ENCODE measurements around the gene RGR. TPM values are rescaled to one million over a fixed set of nuclear protein-coding genes. Genes with fewer than 3 reads are reported as not detected.

Gene RGR
- polyA plus RNA-seq, 5 donors = 0.27 to 1.3 TPM; not detected in 3

- DNase-seq = no peak
These were observed 22.9 kb upstream of the RGR start for GRCh38 chr10:84221916-84222315.

- DNase-seq = no peak
These were observed 20.3 kb upstream of the RGR start for GRCh38 chr10:84224411-84225028.

- no peak for DNase-seq
These were observed 19.3 kb upstream of the RGR start, which contains the start of gene LRIT2 for GRCh38 chr10:84225427-84226173. Gene LRIT2 (minus strand): TSS chr10:84225544. CDS start chr10:84225520, 24 bp downstream.

DNA sequence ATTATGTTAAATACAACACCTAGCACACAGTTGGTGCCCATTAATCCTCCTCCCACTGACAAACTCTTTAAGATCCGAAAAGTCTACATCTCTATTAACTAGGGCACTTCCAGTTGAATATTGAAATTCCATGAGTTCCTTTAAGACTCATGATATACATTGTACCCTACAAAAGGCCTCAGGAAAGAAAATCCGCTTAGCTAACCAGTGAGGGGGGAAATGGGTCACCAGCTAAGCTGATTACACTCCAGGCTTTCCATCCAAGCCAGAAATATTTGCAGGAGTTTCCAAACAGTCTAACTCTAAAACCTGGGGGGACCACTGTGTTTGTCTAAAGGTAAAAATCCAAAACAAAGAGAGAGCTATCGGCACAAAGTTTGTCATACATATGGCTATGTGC lies 18.2 kb upstream of the RGR start:
- no peak for DNase-seq

DNA sequence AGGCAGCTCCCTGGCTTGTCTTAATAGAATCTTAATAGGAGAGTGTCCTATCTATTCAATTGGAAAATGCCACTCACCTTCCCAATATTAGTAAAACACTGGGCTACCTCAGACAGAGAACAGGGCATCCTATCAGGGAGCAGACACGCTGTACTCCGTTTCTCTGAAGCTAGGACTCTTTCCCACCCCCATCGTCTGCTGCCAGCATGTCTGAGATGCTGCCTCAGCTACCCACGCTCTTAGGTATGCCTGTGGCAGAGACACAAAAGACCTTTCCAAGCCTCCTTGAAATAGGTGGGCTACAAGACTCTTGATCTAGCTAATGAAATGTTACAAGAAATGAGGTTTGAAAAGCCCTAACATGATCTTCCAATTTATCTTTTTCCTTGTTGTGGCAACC lies 17.0 kb upstream of the RGR start:
- no peak for DNase-seq

DNA sequence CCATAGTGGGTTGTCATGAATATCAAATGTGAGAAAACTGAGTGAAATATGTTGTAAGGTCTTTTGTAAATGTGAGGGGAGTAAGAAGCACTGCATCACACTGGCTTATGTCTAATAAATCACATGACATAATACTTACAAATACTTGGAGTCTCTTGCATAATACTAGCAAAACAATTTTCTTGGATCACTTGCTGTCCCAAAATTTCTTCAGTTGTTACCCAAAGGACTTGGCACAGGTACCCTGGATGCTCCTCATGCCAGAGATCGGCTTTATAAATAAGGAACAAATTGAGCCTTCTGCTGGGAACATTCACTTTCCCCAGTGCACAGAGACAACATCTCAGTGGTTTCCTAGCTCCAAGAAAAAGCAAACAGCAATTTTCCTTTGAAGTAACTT lies 14.5 kb upstream of the RGR start:
- no peak for DNase-seq

DNA sequence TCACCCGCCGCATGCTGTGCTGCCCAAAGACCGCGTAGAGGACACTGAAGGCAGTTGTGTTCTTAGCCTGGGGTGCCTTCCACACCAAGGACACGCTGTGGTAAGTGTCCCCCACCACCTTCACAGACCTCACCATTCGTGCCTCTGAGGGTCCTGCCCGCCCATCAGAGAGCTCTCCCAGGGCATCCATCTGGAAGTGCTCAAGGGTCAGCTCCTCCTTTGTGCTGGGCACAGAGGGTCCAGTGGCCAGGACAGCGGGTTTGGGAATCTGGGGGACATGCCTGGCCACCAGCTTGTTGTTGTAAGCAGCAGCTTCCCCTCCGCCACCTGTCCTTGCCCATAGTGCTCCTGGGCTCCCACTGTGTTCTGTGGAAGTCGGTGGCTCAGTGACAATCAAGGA lies 12.5 kb upstream of the RGR start:
- no peak for DNase-seq

- DNase-seq = no peak
These were observed 10.9 kb upstream of the RGR start for GRCh38 chr10:84233940-84234339.

DNA sequence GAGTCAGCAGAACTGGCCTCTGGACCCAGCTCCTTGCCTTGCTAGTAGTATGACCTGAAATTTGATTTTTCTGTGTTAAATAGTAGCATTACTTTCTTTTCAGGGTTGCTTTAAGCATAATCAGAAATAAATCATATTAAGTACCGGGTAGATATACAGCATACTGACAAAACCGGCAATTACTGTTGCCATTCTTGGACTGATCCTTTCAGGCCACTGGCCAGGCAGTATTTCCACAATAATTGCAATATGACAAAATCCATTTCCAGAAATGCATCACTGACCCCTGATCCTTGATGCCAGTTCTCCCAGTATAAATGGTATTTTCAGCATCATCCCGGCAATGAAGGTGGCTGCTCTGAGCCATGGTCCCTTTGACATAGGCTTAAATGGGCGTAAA lies 10.4 kb upstream of the RGR start:
- DNase-seq = no peak

DNA sequence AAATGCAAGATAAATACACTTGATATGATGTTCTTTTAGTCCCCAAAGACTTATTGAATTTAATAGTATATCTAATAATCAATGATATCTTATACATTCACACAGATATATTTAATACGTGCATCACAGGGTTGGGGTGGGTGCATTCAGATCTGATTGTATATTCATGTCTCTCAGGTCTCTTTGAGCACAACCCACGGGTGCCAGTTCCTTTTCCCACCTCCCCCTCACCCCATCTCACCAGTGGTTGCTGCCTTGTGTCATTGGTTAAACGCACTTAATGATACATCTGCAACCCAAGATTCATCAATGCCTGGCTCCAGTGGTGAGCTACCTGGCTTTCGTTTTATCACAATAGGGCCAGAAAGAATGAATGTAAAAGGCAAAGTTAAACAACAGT lies 9.8 kb upstream of the RGR start:
- DNase-seq = no peak

- DNase-seq = no peak
These were observed 8.1 kb upstream of the RGR start for GRCh38 chr10:84236807-84237198.

DNA sequence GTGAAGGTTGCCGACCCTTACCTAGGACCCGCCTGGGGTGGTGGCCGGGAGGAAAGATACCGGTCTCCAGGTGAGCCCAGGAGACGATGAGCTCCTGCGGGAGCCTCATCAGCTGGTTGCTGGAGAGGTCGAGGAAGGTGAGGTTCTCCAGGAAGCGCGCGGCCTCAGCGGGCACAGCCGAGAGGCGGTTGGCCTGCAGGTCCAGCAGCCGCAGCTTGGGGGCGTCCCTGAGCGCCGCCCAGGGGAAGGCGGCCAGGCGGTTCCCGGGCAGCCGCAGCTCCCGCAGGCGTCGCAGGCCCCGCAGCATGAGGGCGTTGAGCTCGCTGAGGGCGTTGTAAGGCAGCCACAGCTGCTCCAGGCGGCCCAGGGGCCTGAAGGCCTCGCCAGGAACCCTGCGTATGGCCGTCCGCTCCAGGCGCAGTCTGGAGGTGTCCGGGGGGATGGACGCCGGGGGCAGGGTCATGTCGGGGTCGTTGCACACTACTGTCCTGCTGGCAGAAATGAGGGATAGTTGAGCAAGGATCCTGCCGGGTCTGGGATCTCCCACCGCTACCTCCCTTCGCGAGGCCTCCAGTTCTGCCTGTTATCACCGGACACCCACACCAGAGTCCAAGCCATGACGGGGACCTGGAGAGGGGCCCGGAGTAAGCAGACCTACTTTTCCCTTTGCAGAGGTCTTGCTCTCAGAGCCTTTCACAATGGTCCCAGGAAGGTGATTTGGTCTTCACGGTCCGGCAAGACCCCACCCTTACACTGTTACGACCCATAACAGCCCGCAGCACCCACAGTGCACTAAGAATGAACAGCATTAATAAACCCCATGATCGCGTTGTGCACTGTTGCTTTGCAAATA lies 7.4 kb upstream of the RGR start:
- no peak for DNase-seq

GRCh38 chr10:84238909-84239308 lies 5.9 kb upstream of the RGR start:
- no peak for DNase-seq

DNA sequence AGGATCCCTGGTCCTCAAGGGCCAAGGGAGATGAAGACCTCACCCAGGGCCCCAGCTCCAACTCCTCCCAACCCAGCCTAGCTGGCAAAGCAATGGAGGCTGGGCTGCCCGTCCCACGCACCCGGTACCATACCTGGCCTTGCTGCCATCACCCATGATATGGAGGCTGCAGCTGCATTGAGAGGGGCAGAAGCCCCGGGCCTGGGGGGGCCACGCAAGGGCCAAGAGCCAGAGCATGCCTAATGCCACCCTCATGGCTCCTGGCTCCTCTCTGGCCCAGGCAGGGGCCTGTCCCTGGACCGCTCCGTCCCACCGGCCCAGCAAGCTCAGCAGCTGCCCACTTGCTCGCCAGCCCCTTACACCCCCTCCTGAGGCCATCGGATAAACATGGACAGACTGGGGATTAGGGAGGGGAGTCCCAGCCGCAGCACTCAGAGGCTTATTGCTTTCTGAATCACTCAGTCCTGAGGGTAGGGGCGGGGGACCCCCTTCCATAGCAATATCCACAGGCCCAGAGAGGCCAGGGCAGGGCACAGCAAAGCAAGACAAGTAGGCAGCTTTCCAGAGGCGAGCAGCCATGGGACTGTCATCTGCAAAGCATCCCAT lies 3.6 kb upstream of the RGR start, which contains the start of gene LRIT1:
Gene LRIT1, minus strand, starts transcription at position 362 of the 606 bp plus-strand sequence. Its CDS starts 107 bp downstream, at position 255.
- no peak for DNase-seq

GRCh38 chr10:84243759-84244158 lies 1.1 kb upstream of the RGR start:
- no peak for DNase-seq

- DNase-seq = no peak
These were observed 2.6 kb downstream of the RGR start for GRCh38 chr10:84247496-84247895.

DNA sequence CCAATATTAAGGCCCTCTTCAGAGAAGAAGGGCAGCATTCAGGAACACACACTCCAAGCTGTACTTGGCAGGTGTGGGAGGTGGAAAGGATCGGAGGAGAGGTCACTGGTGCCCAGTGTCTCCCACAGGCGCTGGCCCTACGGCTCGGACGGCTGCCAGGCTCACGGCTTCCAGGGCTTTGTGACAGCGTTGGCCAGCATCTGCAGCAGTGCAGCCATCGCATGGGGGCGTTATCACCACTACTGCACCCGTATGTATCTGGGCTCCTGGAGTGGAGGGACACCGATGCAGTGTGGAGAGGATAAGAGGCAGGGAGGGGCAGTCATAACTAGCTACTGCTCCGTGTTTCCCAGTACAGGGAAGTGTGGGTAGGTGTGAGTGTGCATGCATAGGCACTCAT lies 3.9 kb downstream of the RGR start:
- DNase-seq = no peak

DNA sequence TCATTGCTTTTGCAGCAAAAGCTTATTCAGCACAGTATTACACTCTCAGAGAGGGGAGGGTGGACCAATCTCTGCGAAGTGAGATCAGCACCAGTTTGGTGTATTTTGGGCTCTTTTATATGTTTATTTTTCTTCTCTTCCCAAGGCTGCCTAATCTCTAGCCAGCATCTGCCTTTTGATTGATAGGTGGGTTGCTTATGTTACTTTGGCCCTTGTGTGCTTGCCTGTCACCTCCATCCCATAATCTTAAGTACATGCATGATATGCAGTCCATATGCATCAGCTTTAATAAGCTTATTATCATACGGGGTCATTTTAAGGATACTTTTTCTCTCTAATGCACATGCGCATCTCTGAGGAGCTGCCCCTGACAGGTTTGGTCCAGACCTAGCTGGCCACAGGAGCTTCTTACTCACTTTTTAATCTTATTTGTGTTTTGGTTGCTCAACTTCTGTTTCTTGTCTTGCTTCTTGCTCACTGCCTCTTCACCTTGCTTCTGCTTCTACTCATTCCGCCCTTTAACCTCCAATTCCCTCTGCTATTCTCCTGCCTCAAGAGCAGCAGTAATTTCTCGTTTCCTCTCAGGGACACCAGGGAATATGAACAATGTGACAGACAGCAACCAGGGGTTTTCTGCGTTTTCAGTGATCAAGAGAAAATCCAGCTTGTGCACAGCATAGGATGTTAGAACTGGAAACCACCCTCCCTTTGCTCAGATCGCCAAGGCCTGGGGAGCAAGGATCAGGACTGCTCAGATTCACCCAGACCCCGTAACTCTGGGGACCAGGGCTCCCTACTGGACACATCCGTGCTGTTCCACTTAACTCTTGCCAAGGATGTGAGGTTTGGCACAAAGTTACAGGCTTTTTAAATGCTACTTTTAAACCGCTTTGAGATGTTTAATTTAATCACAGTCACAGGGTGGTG lies 10.0 kb downstream of the RGR start:
- no peak for DNase-seq

GRCh38 chr10:84256510-84257342 lies 11.9 kb downstream of the RGR start:
- peak; percentile 16 to 47 for DNase-seq
